ENCODE data around the gene CALD1.

CALD1 gene

DNA sequence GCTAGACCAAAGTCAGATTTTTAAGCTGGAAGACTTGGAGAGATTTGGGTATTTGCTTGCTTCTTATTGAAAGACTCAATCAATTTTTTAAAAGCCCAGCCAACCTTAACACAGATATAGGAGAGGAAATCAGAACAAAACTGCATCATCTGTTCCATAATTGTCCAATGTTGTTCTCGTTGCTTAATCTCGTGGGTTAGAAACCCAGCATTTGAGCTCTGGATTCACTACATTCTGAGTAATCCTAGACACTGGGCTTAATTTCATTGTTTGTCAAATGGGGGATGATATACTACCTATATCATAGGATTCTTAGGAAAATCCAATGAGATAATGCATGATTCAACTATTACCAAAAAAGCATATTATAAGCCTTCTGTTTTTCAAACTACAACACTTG is 48.9 kb downstream of the CALD1 start:
- peak; percentile 55 for DNase-seq

DNA sequence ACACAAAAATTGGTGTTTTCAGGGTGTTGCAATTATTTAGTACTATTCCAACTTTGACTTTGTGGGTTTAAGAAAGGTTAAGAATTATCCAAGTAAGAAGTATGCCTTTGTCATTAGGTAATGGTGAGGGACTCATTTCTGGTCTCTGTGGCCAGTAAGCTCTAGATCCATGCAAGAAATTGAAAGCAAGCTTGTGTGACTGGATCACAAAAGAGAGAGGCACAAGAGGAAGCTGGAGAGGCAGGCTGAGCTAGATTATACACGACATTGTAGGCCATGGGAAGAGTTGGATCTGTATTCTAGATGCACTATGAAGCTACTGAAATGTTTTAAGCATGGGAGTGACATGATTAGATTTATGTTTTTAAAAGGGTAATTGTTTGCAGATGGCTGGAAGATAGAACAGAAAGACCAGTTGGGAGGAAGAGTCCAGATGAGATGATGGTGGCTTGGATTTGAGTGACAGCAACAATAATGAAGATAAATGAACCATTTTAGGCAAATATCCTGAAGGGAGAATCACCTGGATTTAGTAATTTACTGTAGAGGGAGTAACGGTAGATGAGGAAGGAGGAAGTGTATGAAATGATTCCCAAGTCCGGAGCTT is 50.0 kb downstream of the CALD1 start:
- peak; percentile 43 for DNase-seq

DNA sequence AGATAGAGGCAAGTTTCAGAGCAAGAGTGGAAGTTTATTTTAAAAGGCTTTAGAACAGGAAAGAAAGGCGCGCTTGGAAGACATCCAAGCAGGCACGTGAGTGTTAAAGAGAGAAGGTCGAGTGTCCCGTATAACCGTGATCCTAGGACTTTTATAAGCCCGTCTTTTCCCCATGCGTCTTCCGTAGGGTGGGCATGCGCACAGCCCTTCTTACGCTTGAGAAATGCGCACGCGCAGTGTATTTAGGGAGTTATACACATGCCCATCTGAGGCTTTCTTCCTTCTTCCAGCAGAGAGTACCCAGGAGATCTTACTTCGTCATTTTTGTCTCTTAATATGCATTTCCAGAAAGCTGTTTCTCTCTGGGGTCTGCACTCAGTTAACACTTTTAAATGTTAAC is 52.4 kb downstream of the CALD1 start:
- no peak for DNase-seq

DNA sequence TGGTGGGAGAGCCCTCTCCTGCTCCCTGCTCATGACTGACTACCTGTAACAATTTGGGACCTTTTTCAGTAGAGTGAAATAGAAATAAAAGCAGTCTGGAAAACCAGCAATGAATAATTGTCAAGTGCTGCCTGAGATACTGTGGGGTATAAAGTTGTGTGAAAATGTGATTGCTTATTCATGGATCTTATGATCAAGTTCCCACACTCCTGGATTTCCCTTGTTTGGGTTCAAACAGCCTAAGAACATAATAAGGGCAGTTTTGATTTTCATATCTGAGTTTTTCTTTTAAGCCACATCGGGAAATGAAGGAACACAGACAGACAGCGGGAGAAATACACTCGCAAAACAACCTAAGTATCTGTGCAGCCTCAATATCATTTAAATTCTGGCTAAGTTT is 52.9 kb downstream of the CALD1 start:
- DNase-seq = no peak

DNA sequence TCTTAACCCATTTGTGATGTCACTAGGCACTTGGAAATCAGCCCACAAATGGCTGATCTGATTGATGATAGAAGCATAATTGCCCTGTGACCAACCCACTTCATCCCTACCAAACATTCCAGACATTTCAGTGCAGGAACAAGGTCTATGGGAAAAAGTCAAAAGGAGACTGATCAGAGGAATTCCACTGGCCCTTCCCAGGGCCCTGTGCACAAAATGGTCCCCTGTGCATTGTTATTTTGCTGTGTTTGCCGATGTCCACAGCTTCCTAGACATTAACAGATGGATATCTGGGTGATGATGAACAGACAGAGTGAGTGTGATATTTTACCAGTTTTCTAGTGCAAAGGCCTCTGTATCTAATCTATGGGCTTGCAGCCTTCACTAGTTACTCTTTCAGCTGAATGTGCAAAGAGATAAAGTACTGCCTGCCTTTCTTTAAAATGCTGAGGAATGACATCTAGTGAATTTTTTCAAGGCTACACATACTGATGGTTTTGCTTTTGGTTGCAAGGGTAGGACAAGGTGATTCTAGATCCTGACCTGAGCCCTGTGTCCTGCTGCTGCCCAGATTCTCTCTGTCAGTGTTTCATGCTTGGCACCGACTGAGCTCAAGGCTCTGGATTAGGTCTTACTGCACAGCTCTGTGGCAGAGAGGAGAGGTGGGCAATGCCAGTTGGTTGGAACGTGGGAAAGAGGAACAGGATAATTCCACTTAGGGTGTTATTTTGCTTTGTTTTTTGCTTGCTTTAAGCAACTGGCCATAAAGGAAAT is 55.4 kb downstream of the CALD1 start:
- peak; percentile 80 for DNase-seq

DNA sequence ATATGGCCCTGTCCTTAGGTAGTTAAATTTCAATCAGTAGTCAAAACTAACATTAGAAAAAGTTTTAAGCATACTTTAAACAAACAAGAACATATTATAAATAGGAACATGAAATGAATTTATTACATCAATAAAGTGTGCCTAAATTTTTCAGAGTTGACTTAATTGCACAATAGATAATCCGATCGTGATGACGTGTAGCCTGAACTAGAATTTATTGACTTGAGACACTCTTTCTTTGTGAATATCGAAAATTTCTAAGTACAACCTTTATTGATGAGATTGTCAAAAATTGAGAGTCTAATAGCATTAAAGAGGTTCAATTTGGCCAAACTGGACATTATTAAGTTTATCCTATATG is 56.0 kb downstream of the CALD1 start:
- no peak for DNase-seq

DNA sequence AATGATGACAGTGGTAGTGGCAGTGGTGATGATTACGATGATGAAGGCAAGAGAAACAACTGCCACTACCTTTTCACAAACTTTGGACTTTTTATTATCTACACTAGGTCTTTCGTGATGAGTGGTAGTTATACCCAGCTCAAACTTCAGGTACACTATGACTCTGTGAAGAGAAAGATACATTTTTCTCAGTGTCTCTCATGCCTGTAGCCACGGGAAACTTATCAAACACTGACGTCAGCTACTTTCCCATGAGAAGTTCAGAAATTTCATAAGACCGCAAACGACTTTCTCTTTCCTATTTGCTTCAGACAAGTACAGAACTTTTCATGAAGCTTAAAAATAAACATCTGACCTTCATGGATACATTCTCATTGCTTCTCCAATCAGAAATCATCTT is 57.0 kb downstream of the CALD1 start:
- peak; percentile 53 for DNase-seq

DNA sequence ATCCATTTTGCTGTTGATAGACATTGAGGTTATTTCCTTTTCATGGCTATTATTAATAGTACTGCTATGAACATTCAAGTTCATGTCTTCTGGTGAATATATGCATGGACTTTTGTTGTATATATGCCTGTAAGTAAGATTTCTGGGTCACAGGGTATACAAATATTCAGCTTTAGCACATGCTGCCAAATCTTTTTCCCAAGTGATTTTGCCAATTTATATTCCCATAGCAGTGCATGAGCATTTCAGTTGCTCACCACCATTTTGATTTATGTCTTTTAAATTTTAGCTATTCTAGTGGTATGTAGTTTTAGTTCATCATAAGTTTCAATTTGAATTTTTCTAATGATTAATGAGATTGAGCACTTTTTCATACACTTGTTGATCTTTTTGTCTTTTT is 59.9 kb downstream of the CALD1 start:
- DNase-seq = no peak

DNA sequence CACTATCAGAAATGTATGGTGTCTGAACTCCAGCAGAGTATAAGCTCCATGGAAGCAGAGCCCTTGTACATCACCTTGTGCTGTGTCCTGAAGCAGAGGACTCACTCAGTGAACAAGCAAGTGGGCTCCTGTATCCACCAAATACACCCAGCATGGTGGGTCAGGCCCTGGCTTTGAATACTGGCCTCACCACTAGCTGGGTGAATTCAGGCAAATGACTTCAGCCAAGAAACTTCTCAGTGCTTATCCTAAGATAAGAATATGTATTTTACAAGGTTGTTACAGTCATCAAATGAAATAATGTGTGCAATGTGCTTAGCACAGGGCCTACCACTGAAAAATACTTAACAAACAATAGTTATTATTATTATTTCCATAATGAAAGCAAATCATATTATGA is 62.6 kb downstream of the CALD1 start:
- no peak for DNase-seq

DNA sequence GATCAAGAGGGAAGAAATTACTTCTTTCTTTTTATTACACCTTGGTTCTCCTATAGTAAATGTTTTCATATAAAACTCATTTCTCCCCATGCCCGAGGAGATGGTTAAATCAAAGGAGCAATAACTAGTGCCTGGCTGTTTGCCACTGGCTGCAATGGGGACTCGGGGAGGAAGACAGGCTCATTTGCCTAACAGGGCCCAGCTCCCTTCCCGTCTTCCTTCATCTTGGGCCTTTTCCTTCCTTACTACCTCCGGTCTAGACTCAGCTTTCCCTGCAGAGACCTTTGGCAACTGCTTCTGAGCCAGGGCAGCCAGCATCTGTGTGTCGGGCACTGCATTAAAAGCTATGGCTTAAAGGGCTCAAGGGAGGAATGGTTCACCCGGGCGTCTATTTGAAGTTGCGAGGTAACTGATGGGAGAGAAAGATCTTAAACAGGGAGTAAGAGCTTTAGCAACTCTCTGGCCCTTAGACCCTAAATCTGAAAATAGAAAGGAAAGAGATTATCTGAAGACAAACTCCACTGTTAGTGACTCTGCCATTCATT is 63.5 kb downstream of the CALD1 start:
- no peak for DNase-seq

DNA sequence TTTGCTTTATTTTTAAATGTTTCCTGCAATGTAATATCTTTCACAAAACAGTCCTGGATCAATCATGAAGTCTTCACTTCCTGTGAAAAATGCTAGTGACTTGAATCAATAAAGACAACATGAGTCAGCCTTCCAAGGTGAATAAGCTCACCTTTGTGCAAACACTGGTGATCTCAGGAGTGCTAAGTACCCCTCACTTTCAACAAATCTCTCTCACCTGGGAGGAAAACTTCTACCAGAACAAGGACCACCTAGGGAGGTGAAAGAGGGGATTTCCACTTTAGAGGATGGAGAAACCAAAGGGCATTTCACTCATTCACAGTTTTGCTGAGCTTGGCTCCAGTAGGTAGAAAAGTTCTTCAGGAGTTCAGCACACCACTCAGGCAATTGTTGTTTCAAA is 64.8 kb downstream of the CALD1 start:
- no peak for DNase-seq

DNA sequence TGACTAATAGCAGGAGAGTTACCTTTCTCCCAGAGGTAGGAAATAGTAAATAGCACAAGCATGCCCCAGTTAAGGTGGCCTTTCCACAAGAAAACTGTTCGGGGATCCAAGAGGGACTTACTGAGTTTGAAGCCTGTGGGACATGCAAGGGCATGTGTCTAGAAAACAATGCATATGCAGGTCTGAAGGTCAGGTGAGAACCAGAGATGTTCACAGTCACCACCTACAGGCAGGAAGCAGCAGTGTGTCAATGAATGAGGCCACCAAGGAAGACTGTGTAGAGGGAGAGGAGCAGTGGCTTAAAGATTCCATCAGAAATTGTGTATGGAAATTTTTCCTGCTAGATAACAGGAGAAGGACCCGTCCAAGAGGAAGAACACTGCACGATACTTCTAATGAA is 66.0 kb downstream of the CALD1 start:
- no peak for DNase-seq

DNA sequence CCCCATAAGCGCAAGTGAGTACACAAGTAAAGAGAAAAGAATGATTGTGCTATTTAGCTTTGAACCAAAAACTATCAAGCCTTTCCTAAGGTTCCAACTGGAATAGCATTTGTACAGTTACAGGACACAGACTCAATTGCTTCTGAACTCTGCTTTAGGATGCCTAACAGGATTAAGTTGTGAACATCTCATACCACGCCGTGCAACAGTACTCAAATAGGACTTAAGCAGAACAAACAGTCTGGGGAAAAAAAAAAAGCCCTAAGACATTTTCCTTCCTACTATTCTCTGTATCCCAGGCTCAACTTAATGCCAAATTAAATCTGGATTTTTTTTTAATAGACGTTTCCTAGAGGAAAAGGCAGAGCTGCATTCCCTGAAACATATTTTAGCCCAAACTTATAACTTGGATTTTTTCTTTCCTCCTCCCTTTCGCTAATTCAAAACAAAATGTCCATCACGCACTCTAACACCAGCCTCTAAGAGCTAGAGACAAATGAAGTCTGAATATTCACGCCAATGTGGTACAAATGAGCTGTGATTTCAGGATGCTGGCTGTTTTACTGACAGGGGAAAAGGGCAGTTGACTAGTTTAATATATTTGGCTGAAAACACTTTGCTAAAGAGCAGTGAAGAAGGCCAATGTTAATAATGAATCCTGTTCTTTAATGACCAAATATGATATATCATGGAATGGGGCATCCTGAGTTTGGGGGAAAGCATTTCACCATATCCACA is 68.6 kb downstream of the CALD1 start:
- no peak for DNase-seq

DNA sequence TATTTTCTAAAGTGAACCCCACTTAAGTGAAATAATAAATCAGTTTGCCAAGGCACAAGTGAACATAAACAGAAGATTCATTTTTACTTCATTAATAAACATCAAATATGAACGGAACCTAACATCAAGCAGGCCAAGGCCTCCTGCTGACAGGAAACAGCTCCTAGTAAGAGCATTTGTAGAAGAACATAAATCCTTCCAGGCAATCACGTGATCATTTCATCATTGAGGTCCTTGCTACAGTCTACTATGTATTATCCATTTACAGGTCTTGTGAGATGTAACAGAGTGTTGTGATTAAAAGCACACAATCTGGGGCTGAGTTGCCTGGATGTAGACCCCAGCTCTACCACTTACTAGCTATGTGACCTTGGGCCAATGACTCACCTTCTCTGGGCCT is 70.6 kb downstream of the CALD1 start:
- DNase-seq = peak; percentile 50

DNA sequence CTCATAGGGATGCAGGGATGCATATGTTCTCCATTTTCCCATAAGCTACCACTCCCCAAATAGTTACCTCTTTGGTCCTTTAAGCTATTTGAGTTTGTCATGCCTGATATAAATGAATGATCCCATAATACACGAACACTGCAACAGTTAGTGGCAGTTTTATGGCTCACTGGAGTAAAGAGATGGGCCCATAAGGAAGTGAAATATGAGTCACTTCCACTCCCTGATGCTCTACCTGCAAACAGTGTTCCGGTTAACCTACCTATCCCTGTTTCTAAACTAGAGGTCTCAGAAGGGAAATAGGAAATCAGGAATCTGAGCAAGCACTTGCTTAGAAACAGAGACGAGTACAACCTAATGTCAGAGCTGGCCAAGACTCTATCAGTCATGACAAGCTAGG is 71.7 kb downstream of the CALD1 start:
- no peak for DNase-seq

DNA sequence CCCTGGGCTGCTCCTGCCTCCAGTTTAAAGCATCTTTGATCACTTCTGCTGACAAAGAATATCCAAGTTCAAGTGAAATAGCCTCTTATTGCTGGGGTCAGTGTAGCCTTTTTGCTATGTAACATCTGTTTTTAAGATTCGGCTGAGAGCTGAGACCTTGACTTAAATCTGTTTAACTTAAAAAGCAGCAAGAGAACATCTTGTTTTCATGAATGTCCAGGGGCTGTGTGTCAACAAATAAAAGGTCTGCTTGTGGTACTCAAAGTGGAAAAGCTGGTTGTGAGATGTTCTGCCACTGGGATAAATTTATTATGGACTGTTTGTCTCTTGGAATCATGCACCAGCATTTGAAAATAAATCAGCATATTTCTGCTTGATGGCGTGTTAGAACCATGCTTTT is 73.2 kb downstream of the CALD1 start:
- no peak for DNase-seq

DNA sequence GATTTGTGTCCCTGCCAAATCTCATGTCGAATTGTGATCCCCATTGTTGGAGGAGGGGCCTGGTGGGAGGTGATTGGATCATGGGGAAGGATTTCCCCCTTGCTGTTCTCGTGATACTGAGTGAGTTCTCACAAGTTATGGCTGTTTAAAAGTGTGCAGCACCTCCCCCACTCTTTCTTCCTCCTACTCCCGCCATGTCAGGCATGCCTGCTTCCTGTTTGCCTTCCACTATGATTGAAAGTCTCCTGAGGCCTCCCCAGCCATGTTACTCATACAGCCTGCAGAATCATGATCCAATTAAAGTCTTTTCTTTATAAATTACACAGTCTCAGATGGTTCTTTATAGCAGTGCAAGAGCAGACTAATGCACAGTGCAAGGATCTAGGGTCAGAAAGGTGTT is 75.4 kb downstream of the CALD1 start:
- peak; percentile 75 for DNase-seq

DNA sequence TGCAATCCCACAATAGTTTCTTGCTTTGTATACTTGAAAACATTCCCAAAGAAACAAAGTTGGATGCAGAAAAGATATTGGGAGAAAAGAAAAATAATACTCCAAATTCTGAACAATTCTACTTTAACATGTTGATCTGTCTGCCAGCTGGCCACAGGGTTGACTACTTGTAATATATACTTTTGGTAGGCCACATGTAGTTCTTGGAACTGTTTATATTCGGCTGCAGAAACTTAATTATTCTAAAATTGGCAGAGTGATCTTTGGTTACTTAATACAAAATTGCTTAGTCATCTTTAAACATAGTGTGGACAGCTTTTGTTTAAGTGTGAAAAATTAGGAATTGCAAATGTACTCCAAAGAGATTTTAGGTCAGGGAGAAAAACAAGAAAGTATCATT is 76.0 kb downstream of the CALD1 start:
- DNase-seq = no peak

DNA sequence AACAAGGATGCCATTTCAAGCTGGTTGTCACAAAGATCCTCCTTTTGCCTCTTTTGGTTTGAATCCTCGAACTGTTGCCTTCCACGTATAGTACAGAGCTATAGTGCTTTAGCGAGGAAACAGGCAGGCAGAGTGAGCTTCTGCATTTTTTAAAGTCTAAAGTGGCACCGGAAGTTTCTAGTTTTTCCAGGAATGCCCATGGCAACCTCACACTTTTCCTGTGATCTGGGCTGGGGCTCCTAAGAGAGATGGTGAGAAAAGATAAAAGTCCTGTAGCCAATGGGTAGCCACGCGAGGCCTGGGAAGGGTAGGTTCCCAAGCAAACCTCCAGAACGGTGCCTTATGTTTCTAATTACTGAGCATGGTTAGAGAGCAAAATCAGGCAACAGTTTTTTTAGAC is 76.7 kb downstream of the CALD1 start:
- DNase-seq = peak; percentile 67

DNA sequence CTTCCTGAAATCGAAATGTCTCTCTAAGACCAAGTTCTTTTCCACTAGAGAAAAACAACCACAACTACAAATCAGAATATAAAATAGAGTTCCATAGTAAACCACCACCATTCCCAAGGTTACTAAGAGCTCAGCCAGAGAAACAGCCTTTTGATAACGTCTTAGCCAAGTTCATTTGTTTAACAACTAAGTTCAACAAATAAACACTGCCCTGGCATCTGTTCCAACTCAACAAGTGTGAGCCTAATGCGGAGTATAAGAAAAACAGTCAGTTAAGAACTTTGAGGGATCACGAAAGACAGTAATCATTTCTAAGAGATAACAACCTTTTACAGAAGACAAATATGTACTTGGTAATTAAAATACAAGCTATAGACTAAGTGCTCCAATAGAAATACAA is 77.3 kb downstream of the CALD1 start:
- no peak for DNase-seq

DNA sequence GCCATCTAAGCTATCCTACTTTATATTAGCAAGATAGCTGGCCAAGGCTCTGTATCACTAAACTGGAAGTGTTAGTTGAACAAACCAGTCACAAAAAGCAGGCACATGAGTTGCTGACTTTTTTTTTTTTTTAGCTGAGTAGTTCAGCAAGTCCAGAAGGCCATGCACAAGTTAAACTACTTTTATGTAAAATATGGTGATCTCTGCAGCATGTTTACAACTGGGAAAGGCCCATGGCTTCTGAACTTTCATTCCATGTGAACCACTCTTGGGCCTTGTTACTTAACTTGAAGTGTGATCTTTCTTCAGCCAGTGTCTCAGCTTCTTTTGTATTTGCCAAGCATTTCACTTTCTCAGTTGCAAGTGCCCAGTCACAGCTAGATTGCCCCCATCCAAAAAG is 78.5 kb downstream of the CALD1 start:
- DNase-seq = no peak

DNA sequence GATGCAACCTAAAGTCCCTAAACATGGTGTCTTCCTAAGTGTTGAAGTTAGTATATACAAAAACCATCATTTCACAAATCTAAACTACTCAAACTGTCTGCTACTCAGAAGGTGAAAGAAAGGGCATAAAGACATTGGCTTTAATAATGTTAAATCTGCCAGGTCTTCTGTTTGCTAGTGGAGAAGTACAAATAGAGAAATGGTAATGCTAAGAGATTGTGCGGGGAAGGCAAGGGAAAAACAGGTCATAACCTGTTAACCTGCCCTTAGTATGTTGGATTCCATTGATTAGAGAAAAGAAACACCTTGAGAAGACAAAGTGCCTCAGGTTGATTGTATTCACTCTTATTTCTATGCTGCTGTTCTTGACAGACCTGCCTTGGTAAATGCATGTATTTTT is 80.3 kb downstream of the CALD1 start:
- no peak for DNase-seq

DNA sequence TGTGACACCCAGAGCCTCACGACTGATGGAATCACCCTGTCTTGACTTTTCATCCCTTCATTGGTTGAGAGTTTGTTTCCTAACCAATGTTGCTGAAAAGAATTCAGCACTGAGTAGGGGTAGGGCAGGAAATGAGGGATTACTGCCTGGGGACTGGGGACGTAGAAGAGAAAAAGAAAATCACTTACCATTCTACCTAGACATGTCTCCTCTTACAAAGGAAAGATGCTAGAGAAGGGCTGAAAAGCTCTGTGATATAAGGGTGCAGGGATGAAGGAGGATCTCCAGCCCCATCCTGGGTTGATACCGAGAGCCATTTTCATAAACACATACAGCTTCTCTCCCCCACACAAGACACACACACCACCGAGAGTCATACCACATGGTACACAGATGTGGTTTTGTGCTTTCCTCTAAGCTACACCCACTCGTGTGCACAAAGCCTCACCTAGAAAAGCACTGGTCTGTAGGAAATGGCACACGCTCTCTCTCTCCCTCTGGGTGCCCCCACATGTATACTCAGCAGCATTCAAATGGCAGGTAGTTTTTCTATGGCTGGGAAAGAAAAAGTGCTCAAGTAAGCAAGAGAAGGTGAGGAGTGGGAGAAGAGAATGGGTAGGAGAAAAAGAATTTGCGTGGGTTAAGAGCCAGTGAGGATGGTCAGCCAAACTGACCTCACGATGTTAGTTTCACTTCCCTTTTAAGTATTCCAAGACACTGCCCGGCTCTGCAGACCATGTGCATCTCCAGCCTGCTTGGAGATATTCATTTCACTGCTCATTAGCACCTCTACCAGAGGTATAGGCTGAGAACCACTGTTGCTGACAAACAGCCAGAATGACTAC is 85.8 kb downstream of the CALD1 start:
- peak; percentile 42 for DNase-seq

All from fibroblast of skin of back (primary cell).